CD4-positive, alpha-beta T cell treated with Interleukin-4 for 1 hour (primary cell): ENCODE data around the gene ALOX12B.
"Not testable (repeated sequence)": the region's sequence is repeated elsewhere in the genome, so short reads cannot be mapped to it uniquely, and the experiment has no call there.

ENCODE experiments used
- DNase-seq, 2 donors: peaks; one replicate each; pipeline ENCODE4 v3.0.0-alpha.2; 2020 to 2022

Gene ALOX12B

DNA sequence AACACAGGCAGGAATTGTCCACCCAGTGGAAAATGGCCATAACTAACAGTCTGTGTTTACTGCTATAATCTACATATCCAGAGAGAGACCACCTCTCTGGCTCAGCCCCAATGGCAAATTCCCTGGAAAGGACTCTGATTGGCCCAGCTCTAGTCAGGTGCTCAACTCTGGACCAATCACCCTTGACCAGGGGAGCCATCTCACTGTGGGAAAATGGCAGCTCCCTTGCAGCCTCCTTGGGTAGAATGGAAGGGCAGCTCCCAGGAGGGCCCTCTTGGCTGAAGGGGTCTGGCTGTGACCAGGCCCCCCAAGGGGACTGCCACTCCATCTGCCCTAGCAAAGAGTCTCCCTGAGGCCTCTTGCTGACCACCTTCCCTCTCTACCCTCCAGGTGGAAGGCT lies 45.5 kb downstream of the ALOX12B start:
- DNase-seq = no peak

DNA sequence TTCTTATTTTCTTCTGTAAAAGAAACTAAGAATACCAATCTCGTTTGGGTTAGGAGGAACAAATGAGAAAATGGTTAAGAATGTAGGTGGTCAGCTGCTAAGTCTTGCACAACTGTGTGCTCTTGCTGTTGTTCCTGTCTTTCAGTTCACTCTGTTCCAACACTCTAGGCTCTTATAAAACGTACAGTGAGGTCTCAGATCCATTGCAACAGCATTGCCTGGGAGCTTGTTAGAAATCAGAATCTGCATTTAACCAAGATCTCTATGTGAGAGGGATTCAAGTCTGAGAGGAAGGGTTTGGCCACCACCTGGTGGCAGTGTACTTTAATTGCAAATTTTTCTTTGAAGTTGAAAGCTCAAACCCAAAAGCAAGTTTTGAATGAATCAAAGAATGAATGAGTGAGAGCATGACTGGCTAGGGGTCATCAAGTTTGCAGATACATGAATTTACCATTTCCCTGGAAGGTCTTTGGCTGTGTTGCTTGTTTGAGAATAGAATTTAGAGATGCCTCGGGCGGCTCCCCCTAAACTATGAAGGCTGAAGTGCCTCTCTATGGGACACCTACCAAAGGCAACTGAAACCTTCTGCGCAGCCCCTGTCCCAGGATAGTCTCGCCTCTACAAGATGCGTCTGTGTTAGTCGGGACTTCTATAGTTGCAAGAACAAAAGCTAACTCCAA lies 46.1 kb downstream of the ALOX12B start:
- peak; percentile 49 to 54 for DNase-seq

DNA sequence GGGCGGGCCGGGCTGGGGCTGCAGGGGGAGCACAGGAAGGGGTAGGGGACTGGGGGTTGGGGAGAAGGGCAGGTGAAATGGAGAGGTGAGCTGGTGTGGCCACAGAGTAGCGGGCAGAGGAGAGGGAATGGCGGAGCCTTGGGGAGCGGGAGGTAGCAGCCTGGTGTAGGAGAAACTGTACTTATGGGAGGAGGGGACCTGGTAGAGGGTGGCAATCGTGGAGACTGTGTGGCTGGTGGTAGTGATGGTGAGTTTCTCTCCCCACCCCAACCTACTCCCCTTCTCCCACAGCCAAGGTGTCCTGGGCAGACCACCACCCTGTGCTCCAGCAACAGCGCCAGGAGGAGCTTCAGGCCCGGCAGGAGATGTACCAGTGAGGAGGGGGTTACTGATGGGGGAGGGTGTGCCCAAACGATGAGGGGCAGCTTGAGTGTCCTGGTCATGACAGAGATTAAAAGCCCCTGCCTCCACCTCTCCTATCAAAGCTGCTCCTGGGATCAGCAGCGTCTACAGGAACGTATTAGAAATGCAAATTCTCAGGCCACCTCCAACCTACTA lies 47.8 kb downstream of the ALOX12B start:
- DNase-seq = no peak

DNA sequence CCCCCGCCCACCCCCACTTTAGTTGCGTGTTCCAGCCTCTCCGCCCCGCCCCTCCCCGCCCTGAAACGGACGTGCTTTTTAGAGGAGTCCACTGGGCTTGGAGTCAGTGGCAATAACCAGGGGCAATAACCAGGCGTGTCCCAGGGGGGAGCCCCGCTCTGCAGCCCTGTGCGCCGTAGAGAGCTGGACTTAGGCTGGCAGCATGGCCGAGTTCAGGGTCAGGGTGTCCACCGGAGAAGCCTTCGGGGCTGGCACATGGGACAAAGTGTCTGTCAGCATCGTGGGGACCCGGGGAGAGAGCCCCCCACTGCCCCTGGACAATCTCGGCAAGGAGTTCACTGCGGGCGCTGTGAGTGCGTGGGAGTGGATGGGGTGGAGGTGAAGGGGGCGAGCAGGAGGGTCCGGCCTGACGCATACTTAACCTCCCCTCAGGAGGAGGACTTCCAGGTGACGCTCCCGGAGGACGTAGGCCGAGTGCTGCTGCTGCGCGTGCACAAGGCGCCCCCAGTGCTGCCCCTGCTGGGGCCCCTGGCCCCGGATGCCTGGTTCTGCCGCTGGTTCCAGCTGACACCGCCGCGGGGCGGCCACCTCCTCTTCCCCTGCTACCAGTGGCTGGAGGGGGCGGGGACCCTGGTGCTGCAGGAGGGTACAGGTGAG lies 48.4 kb downstream of the ALOX12B start, which contains the start of gene ALOX15B:
Gene ALOX15B (plus strand): TSS at position 106 of the 657 bp plus-strand sequence. CDS start 97 bp downstream, at position 203.
- DNase-seq = no peak

GRCh38 chr17:8032442-8032841 lies 55.1 kb downstream of the ALOX12B start:
- no peak for DNase-seq

- no peak for DNase-seq
Observed at GRCh38 chr17:8031950-8032349, 55.6 kb downstream of the ALOX12B start.

GRCh38 chr17:8031261-8031661 lies 56.3 kb downstream of the ALOX12B start:
- no peak for DNase-seq

GRCh38 chr17:8029121-8029520 lies 58.4 kb downstream of the ALOX12B start:
- DNase-seq = no peak

- no peak for DNase-seq
Observed at GRCh38 chr17:8025176-8025911, 62.2 kb downstream of the ALOX12B start.

DNA sequence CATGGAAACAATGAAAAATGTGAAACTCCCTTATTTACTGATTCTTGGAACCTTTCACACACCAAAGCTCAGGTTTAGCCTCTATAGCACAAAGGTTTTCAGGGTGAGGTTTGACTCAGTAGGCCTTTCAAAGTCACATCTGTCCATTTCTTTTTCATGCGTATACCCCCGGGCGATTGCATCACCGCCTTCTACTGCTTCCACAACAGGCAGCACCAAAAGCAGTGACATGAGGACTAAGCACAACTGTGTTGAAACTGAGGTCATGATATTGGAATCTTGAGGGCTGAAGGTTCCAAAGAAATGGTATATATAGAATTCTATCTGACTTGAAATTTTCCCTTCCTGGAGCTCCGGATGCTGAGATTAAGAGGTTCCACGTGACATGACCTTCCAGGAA lies 63.4 kb downstream of the ALOX12B start:
- DNase-seq = not testable (repeated sequence)
